Spleen (tissue), 7 donors: ENCODE results near the gene COX7C.

ENCODE experiments used
- CTCF ChIP-seq, 11 experiments: fragments of 200-600 bp in 7 of 11; fragments of 450-650 bp in 4 of 11; sonication (generic) in 4 of 11; IDR thresholded peaks in 8 of 11; conservative IDR thresholded peaks in 3 of 11; 1 replicate in 7 of 11; 2 replicates in 4 of 11; pipeline versions ENCODE4 v1.4.0 to v1.8.0; 2016 to 2021; ENCODE audit warnings: antibody characterized with exemption in 11 of 11, inconsistent platforms in 4 of 11, mild to moderate bottlenecking in 1 of 11
- POLR2A ChIP-seq, 3 donors: fragments of 450-650 bp; IDR thresholded peaks; one replicate each; pipeline ENCODE4 v1.5.1; 2017; ENCODE audit warnings: antibody characterized with exemption in 3 of 3, mild to moderate bottlenecking in 1 of 3
- POLR2AphosphoS5 ChIP-seq, 3 donors: sonication (generic); formaldehyde crosslinking; IDR thresholded peaks; one replicate each; pipeline ENCODE4 v1.5.1; 2017; ENCODE audit warnings: antibody characterized with exemption in 3 of 3
- donor health status: DM: no; HTN: no; CAD: no; lungs with moderate emphysema.
- donor health status: DM: no; HTN: no; CAD: no.
- donor health status: DM: no; HTN: no; CAD: no.

GRCh38 chr5:86649832-86650505 lies 32.2 kb downstream of the COX7C start:
- TF ChIP-seq CTCF (IDR thresholded peaks at IDR 0.05 in 8 of 11, conservative IDR thresholded peaks at IDR 0.05 in 3 of 11) (no peak), POLR2AphosphoS5 (IDR thresholded peaks at IDR 0.05) (no peak), POLR2A (IDR thresholded peaks at IDR 0.05) (no peak)
